Lower lobe of right lung (tissue), 2 donors: Measurements from ENCODE around the gene PLEKHM3. TPM values are rescaled to one million over a fixed set of nuclear protein-coding genes. Genes with fewer than 3 reads are reported as not detected.

Experiments
- ATAC-seq, 2 donors: fragments of 200-7000 bp; cut with Tn5 transposase; one replicate each; pipeline ENCODE4 v1.9.1; 2020 to 2022; ENCODE audit warnings: mild to moderate bottlenecking in 2 of 2, moderate library complexity in 2 of 2
- DNase-seq: peaks from one replicate; pipeline ENCODE4 v3.0.0-alpha.2; 2020
- H3K27ac ChIP-seq: fragments of 200-600 bp; one replicate; pipeline ENCODE4 v1.8.0; 2022
- H3K27me3 ChIP-seq: fragments of 200-600 bp; one replicate; pipeline ENCODE4 v1.8.0; 2022; ENCODE audit warnings: low read depth
- H3K36me3 ChIP-seq: fragments of 200-600 bp; one replicate; pipeline ENCODE4 v1.8.0; 2022; ENCODE audit warnings: mild to moderate bottlenecking
- H3K4me1 ChIP-seq: fragments of 200-600 bp; one replicate; pipeline ENCODE4 v1.8.0; 2022
- H3K4me3 ChIP-seq: fragments of 200-600 bp; one replicate; pipeline ENCODE4 v1.8.0; 2022; ENCODE audit warnings: mild to moderate bottlenecking
- H3K9me3 ChIP-seq: fragments of 200-600 bp; one replicate; pipeline ENCODE4 v1.8.0; 2022
- intact Hi-C: fragments of 100-400 bp; cut with DNase I; formaldehyde crosslinking; loops from one replicate; pipeline ENCODE4 v1.11.0; 2022
- total RNA-seq: library from RNA; stranded (reverse); fragmentation: NEBNext Ultra II Directional; extraction: Animal tissue kit (Norgen Biotek cat#: 25700); gene quantifications from one replicate; pipeline ENCODE4 v1.2.1, GENCODE V29; 2021
- TF ChIP-seq, protein P1 (sequence below): fragments of 200-600 bp; IDR thresholded peaks from one replicate; pipeline ENCODE4 v1.8.0; 2022; ENCODE audit warnings: antibody characterized with exemption, mild to moderate bottlenecking
- donor health status: DM: no; HTN: yes; CAD: no; lungs with severe emphysema.

The PLEKHM3 gene
- total RNA-seq, 1 donor from 2014 or later, result 25.8 TPM

DNA sequence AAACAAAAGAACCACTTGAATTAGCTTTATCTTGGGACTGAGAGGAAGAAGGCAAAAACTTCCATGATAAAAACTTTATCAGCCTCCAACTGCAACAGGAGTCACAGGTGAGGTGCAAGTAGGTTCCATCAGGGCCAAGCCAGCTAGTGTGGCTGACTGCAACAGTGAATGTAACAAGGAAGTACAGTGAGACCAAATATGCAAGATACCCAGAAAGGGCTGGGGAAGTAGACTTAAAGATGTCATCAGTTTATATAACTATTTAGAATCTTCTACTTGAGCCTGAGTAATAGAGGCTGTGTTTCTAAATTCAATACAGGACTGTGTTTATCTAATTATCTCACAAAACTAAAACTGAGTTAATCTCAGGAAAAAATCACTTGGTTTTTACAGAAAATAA is 14.8 kb downstream of the PLEKHM3 start:
- ATAC-seq (peak; percentile 44 to 59), DNase-seq (no peak)
- intact Hi-C loops, result no loop called here
- no peak overlapping the region for H3K4me3 ChIP-seq
- H3K36me3 ChIP-seq, result no peaks in the 10 kb centered on the region
- TF ChIP-seq, protein P1, sequence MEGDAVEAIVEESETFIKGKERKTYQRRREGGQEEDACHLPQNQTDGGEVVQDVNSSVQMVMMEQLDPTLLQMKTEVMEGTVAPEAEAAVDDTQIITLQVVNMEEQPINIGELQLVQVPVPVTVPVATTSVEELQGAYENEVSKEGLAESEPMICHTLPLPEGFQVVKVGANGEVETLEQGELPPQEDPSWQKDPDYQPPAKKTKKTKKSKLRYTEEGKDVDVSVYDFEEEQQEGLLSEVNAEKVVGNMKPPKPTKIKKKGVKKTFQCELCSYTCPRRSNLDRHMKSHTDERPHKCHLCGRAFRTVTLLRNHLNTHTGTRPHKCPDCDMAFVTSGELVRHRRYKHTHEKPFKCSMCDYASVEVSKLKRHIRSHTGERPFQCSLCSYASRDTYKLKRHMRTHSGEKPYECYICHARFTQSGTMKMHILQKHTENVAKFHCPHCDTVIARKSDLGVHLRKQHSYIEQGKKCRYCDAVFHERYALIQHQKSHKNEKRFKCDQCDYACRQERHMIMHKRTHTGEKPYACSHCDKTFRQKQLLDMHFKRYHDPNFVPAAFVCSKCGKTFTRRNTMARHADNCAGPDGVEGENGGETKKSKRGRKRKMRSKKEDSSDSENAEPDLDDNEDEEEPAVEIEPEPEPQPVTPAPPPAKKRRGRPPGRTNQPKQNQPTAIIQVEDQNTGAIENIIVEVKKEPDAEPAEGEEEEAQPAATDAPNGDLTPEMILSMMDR, result no peak
- H3K27me3 ChIP-seq, result no peaks in the 10 kb centered on the region
- peaks cover 42% of the 10 kb centered on the region for H3K4me1 ChIP-seq
- no peaks in the 10 kb centered on the region for H3K9me3 ChIP-seq
- no peak overlapping the region for H3K27ac ChIP-seq

DNA sequence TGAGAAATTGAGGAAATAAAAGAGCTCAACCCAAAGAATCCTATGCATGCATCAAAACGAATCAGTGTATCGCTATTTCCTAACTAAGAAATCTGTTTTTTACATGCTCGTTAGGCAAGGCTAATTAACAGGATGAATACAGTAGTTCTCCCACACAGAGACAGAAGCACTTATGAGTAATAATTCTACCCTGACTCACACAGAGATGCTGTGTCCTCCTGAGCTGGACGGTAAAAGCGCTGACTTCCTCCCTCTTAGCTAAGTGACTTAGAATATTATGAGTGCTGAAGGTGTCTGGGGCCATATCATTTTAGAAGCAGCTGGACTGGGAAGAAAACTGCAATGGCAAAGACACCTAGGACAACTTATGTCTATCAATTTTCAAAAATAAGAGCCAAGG is 18.5 kb downstream of the PLEKHM3 start:
- H3K4me1 ChIP-seq, result peaks cover 20% of the 10 kb centered on the region
- no peak for ATAC-seq
- no peaks in the 10 kb centered on the region for H3K36me3 ChIP-seq
- intact Hi-C loops, result no loop called here
- H3K9me3 ChIP-seq, result no peaks in the 10 kb centered on the region
- no peak overlapping the region for H3K4me3 ChIP-seq
- H3K27me3 ChIP-seq, result no peaks in the 10 kb centered on the region
- no peak overlapping the region for H3K27ac ChIP-seq
- TF ChIP-seq, protein P1, result no peak
- DNase-seq, result no peak

DNA sequence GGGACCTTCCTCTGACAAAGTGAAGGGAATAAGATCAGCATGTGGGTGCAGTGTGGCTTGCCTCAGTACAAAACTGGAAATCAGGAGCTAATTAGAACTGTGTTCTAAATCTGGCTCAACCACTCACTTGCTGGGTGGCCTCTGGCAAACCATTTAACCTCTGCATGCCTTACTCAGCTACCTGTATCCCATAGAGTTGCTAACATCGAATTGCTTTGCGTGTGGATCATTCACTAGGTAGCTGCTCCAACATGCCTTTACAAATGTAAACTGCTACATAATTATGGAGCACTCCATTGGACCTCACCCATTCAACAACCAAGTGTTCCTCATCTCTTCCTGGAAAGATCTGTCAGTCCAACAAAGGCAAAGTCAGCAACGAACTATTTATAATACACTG is 19.0 kb downstream of the PLEKHM3 start:
- Histone ChIP-seq H3K36me3 (peaks cover 1% of the 10 kb centered on the region), H3K27ac (no peak overlapping the region), H3K27me3 (no peaks in the 10 kb centered on the region), H3K4me3 (no peak overlapping the region), H3K4me1 (peaks cover 25% of the 10 kb centered on the region), H3K9me3 (no peaks in the 10 kb centered on the region)
- ATAC-seq (no peak), DNase-seq (no peak)
- TF ChIP-seq, protein P1, result no peak
- intact Hi-C loops, result no loop called here

DNA sequence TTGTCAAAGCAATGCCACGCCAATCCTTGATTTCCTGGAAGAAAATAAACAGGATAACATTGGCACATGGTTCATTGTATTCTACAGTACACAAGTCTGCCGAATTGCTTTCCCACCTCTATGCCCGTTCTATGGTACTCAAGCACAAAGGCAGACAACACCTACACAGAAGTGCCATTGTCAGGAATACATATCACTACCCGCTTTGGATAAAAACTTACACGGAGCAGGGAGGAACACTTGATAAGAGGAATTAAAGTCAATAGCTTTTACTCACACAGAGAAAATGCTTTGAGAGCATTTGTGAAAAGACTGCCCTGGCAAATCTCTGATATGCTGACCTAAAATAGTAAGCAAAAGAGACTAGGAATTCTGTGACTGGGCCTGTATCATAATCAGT is 23.4 kb downstream of the PLEKHM3 start:
- ATAC-seq (peak in 1 of 2 donors; percentile 82), DNase-seq (no peak)
- Histone ChIP-seq H3K4me1 (peaks cover 27% of the 10 kb centered on the region), H3K4me3 (no peak overlapping the region), H3K27me3 (no peaks in the 10 kb centered on the region), H3K9me3 (no peaks in the 10 kb centered on the region), H3K36me3 (peaks cover 25% of the 10 kb centered on the region), H3K27ac (no peak overlapping the region)
- TF ChIP-seq, protein P1, result no peak
- intact Hi-C loops, result no loop called here

DNA sequence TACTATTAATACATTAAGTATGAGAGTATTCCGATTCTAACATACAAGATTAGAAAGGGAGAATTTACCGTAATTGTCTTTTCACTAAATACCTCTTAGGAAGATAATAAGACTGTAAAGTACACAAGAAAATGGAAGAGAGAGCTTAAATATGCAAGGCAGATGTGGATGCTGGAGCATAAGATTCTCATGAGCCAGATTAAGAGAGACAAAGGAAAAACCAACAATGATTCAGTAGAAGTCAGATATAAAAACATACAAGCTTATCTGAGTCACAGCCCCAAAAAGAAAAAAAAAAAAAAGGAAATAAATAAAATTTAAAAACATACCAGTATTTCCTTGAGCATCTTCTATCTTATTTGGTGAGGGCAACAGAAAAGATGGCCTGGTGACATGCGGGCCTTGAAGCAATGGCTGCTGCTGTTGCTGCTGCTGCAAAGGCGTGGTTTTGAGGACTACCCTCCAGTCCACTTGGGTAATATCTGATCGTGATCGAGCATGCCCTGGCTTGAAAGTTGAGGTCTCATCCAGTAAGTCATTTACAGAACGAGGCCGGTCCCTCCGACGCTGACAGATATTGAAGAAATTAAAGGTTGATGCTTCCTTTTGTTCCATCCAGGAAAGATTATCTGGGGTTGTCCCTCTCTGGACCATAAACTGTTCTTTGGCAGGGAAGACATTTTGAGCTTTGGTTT is 24.5 kb downstream of the PLEKHM3 start:
- H3K27ac ChIP-seq, result no peak overlapping the region
- no peak for DNase-seq
- ATAC-seq, result no peak
- H3K27me3 ChIP-seq, result no peaks in the 10 kb centered on the region
- intact Hi-C loops, result no loop called here
- TF ChIP-seq, protein P1, result no peak
- peaks cover 32% of the 10 kb centered on the region for H3K4me1 ChIP-seq
- peaks cover 25% of the 10 kb centered on the region for H3K36me3 ChIP-seq
- H3K9me3 ChIP-seq, result no peaks in the 10 kb centered on the region
- H3K4me3 ChIP-seq, result no peak overlapping the region
